IMR-90 (cell line): ENCODE measurements around the gene LDLRAD3. TPM values are rescaled to one million over a fixed set of nuclear protein-coding genes. Genes with fewer than 3 reads are reported as not detected.

Experiments
- ATAC-seq: fragments of 200-7000 bp; cut with Tn5 transposase; 2 replicates; pipeline ENCODE4 v1.9.1; 2020; ENCODE audit warnings: low read depth, mild to moderate bottlenecking, moderate library complexity
- BruUV-seq: library from RNA; stranded (reverse); fragments of 400-500 nt; replicated peaks from 2 replicates; lab custom pipeline; 2021; lab: Mats Ljungman, UMichigan
- CTCF ChIA-PET: fragments of 300-600 bp; formaldehyde crosslinking; extraction: SDS; loops from one replicate; lab custom pipeline; 2021; ENCODE audit warnings: antibody characterized with exemption; lab: Yijun Ruan, JAX
- POLR2A ChIA-PET: fragments of 300-600 bp; sonication (Branson Sonifier 250); formaldehyde crosslinking; loops from one replicate; lab custom pipeline; 2022; ENCODE audit warnings: antibody characterized with exemption; ENCODE audit not compliant: unreplicated experiment; lab: Charles Lee
- DNase-seq: peaks from one replicate; pipeline ENCODE4 v3.0.0; 2013
- H2AFZ ChIP-seq: replicated peaks from 2 replicates; pipeline ENCODE3; 2013; ENCODE audit warnings: low read length, mild to moderate bottlenecking; ENCODE audit not compliant: poor library complexity
- H2AK5ac ChIP-seq: 2 replicates; pipeline ENCODE4 v1.6.1; 2013; ENCODE audit warnings: low read depth, low read length, inconsistent platforms
- H2AK9ac ChIP-seq: replicated peaks from 2 replicates; pipeline ENCODE3; 2013; ENCODE audit warnings: mild to moderate bottlenecking, low read depth, low read length, moderate library complexity; ENCODE audit not compliant: poor library complexity
- H2BK120ac ChIP-seq: 2 replicates; pipeline ENCODE4 v1.6.1; 2013; ENCODE audit warnings: low read depth, low read length, inconsistent platforms
- H2BK15ac ChIP-seq: 3 replicates; pipeline ENCODE4 v1.6.1; 2013; ENCODE audit warnings: low read depth, low read length, inconsistent platforms
- H2BK20ac ChIP-seq: 2 replicates; pipeline ENCODE4 v1.6.1; 2013; ENCODE audit warnings: low read depth, mild to moderate bottlenecking, inconsistent platforms, low read length, moderate library complexity
- H2BK5ac ChIP-seq: 2 replicates; pipeline ENCODE4 v1.6.1; 2013; ENCODE audit warnings: mild to moderate bottlenecking, low read depth, low read length, inconsistent platforms; ENCODE audit not compliant: poor library complexity, severe bottlenecking
- H3K14ac ChIP-seq: replicated peaks from 2 replicates; pipeline ENCODE4 v1.6.1; 2013; ENCODE audit warnings: low read depth, low read length, inconsistent platforms
- H3K18ac ChIP-seq: 2 replicates; pipeline ENCODE4 v1.6.1; 2013; ENCODE audit warnings: low read depth, low read length, control low read depth
- H3K23ac ChIP-seq: 2 replicates; pipeline ENCODE4 v1.6.1; 2013; ENCODE audit warnings: low read depth, low read length, inconsistent platforms
- H3K27ac ChIP-seq: 2 replicates; pipeline ENCODE4 v1.5.1; 2013; ENCODE audit warnings: mild to moderate bottlenecking, control low read depth, low read length; ENCODE audit not compliant: insufficient read depth
- H3K27me3 ChIP-seq: 2 replicates; pipeline ENCODE4 v1.6.1; 2013; ENCODE audit warnings: low read length; ENCODE audit not compliant: control insufficient read depth, insufficient read depth
- H3K36me3 ChIP-seq: 2 replicates; pipeline ENCODE4 v1.6.1; 2013; ENCODE audit warnings: low read length, mixed read lengths; ENCODE audit not compliant: control insufficient read depth, insufficient read depth
- H3K4ac ChIP-seq: 2 replicates; pipeline ENCODE4 v1.6.1; 2013; ENCODE audit warnings: low read depth, low read length, inconsistent platforms
- H3K4me1 ChIP-seq: 2 replicates; pipeline ENCODE4 v1.6.1; 2013; ENCODE audit warnings: low read length, mixed read lengths; ENCODE audit not compliant: control insufficient read depth, insufficient read depth
- H3K4me2 ChIP-seq: 2 replicates; pipeline ENCODE4 v1.6.1; 2013; ENCODE audit warnings: low read depth, mild to moderate bottlenecking, control low read depth, low read length, moderate library complexity
- H3K4me3 ChIP-seq: 2 replicates; pipeline ENCODE4 v1.5.1; 2013; ENCODE audit warnings: low read depth, mild to moderate bottlenecking, control low read depth, low read length, moderate library complexity; ENCODE audit not compliant: insufficient read depth
- H3K56ac ChIP-seq: 2 replicates; pipeline ENCODE4 v1.6.1; 2013; ENCODE audit warnings: low read length, inconsistent platforms; ENCODE audit not compliant: insufficient read depth; ENCODE audit errors: extremely low read depth
- H3K79me1 ChIP-seq, 2 experiments: 2 replicates each; pipeline ENCODE4 v1.6.1; 2013; ENCODE audit warnings: low read length in 2 of 2, inconsistent platforms in 1 of 2, low read depth in 1 of 2
- H3K9ac ChIP-seq: 2 replicates; pipeline ENCODE4 v1.6.1; 2013; ENCODE audit warnings: low read depth, low read length, control low read depth
- H3K9me1 ChIP-seq: 2 replicates; pipeline ENCODE4 v1.6.1; 2013; ENCODE audit warnings: low read length, inconsistent platforms; ENCODE audit not compliant: insufficient read depth
- H3K9me3 ChIP-seq: 2 replicates; pipeline ENCODE4 v1.6.1; 2013; ENCODE audit warnings: low read length; ENCODE audit not compliant: control insufficient read depth, insufficient read depth
- H4K20me1 ChIP-seq: 2 replicates; pipeline ENCODE4 v1.6.1; 2013; ENCODE audit warnings: low read length, inconsistent platforms; ENCODE audit not compliant: insufficient read depth
- H4K5ac ChIP-seq: 2 replicates; pipeline ENCODE4 v1.6.1; 2013; ENCODE audit warnings: mild to moderate bottlenecking, low read depth, low read length, control low read depth
- H4K8ac ChIP-seq, 2 experiments: 2 replicates each; pipeline ENCODE4 v1.6.1; 2013; ENCODE audit warnings: low read depth in 2 of 2, low read length in 2 of 2, control low read depth in 1 of 2, inconsistent platforms in 1 of 2
- H4K91ac ChIP-seq: 2 replicates; pipeline ENCODE4 v1.6.1; 2013; ENCODE audit warnings: low read depth, low read length, inconsistent platforms; ENCODE audit not compliant: insufficient read depth
- BHLHE40 ChIP-seq: fragments of 150-350 bp; IDR thresholded peaks from 2 replicates; pipeline ENCODE4 v1.6.1; 2016; ENCODE audit warnings: mild to moderate bottlenecking, low read depth, low read length
- CEBPB ChIP-seq: IDR thresholded peaks from 2 replicates; pipeline ENCODE4 v1.6.1; 2012; ENCODE audit warnings: low read depth, low read length, improper control_type of control experiment
- CHD1 ChIP-seq: IDR thresholded peaks from 2 replicates; pipeline ENCODE4 v1.6.1; 2012; ENCODE audit warnings: low read depth, low read length, improper control_type of control experiment
- CTCF ChIP-seq: conservative IDR thresholded peaks from 2 replicates; pipeline ENCODE4 v1.5.1; 2012; ENCODE audit warnings: mild to moderate bottlenecking, low read depth, low read length, improper control_type of control experiment
- ELK1 ChIP-seq: fragments of 150-350 bp; IDR thresholded peaks from 2 replicates; pipeline ENCODE4 v1.6.1; 2016; ENCODE audit warnings: low read depth, mild to moderate bottlenecking, low read length, moderate library complexity, borderline replicate concordance
- FOS ChIP-seq: fragments of 150-350 bp; IDR thresholded peaks from 2 replicates; pipeline ENCODE4 v1.6.1; 2016; ENCODE audit warnings: low read depth, low read length
- MAFK ChIP-seq: IDR thresholded peaks from 2 replicates; pipeline ENCODE4 v1.6.1; 2012; ENCODE audit warnings: low read depth, low read length, improper control_type of control experiment
- MAZ ChIP-seq: IDR thresholded peaks from 2 replicates; pipeline ENCODE4 v1.6.1; 2012; ENCODE audit warnings: low read depth, mild to moderate bottlenecking, low read length, improper control_type of control experiment, moderate library complexity, borderline replicate concordance
- MXI1 ChIP-seq: IDR thresholded peaks from 2 replicates; pipeline ENCODE4 v1.6.1; 2012; ENCODE audit warnings: low read depth, mild to moderate bottlenecking, low read length, moderate library complexity, borderline replicate concordance
- POLR2A ChIP-seq: IDR thresholded peaks from 2 replicates; pipeline ENCODE4 v1.6.1; 2012; ENCODE audit warnings: mild to moderate bottlenecking, low read depth, low read length
- RAD21 ChIP-seq: IDR thresholded peaks from 2 replicates; pipeline ENCODE4 v1.6.1; 2012; ENCODE audit warnings: low read length, improper control_type of control experiment
- RCOR1 ChIP-seq: IDR thresholded peaks from 2 replicates; pipeline ENCODE4 v1.6.1; 2012; ENCODE audit warnings: mild to moderate bottlenecking, low read length, improper control_type of control experiment; ENCODE audit not compliant: insufficient replicate concordance
- RFX5 ChIP-seq: IDR thresholded peaks from 2 replicates; pipeline ENCODE4 v1.8.0; 2012; ENCODE audit warnings: low read depth, mild to moderate bottlenecking, low read length, moderate library complexity
- USF2 ChIP-seq: fragments of 150-350 bp; IDR thresholded peaks from 2 replicates; pipeline ENCODE4 v1.6.1; 2017; ENCODE audit warnings: mild to moderate bottlenecking, antibody characterized with exemption, low read length, low read depth
- WGBS, 2 experiments: methylation state at CpG; one replicate each; pipeline versions ENCODE4 v1.1.5 to v1.1.7; 2013; ENCODE audit warnings: missing lambda C conversion rate in 2 of 2; ENCODE audit not compliant: insufficient read length in 1 of 2; ENCODE audit errors: extremely low coverage in 2 of 2; 5-methylcytosine and 5-hydroxymethylcytosine counted together
- dilution Hi-C: fragments of 300-500 bp; cut with HindIII; formaldehyde crosslinking; loops from one replicate; pipeline ENCODE4 v1.14.3; 2018; ENCODE audit warnings: low sequenced_read_pairs; ENCODE audit not compliant: unreplicated experiment
- in situ Hi-C: fragments of 300-500 bp; cut with MboI; formaldehyde crosslinking; loops from 3 replicates; pipeline ENCODE4 v1.14.3; 2019; ENCODE audit warnings: low sequenced_read_pairs, inconsistent platforms, mixed read lengths
- intact Hi-C: fragments of 100-400 bp; cut with micrococcal nuclease; formaldehyde crosslinking; loops from 2 replicates; pipeline ENCODE4 v1.10.0; 2022
- polyA plus RNA-seq, 3 experiments: library from polyadenylated mRNA; depleted of rRNA; stranded (reverse); fragments of >200 nt; gene quantifications; 2 replicates each; pipeline ENCODE4 v1.2.3, GENCODE V29; 2012; ENCODE audit warnings: low replicate concordance in 1 of 3
- total RNA-seq: library from RNA; depleted of rRNA; stranded (reverse); fragments of >200 nt; gene quantifications from 2 replicates; pipeline ENCODE4 v1.2.3, GENCODE V29; 2012

The LDLRAD3 gene
- total and polyA plus RNA-seq, 2 of the 4 experiments (the other 2 are of a cell fraction): 2.7 to 6.4 TPM

- Histone ChIP-seq H3K9me1 (no peaks in the 10 kb centered on the region; the same call in 1 of the 2 replicates), H3K36me3 (no peaks in the 10 kb centered on the region), H3K27ac (no peak overlapping the region), H4K8ac (no peak overlapping the region), H3K4me2 (no peak overlapping the region), H3K4me1 (peaks cover 4% of the 10 kb centered on the region; the same call in 1 of the 2 replicates), H3K18ac (no peak overlapping the region), H4K5ac (no peak overlapping the region), H2BK20ac (no peak overlapping the region), H3K27me3 (no peaks in the 10 kb centered on the region), H4K20me1 (0 out of 2 replicates have a peak, but pooled peaks cover 3% of the 10 kb centered on the region), H3K4ac (no peak overlapping the region), H2BK120ac (no peak overlapping the region), H2AK9ac (no peak overlapping the region), H3K14ac (no peak overlapping the region), H2BK5ac (no peak overlapping the region), H2AK5ac (no peak overlapping the region), H2BK15ac (no peak overlapping the region), H3K79me1 (peaks cover 18 to 44% of the 10 kb centered on the region in 2 experiments), H4K91ac (no peak overlapping the region), H3K23ac (no peak overlapping the region), H3K4me3 (no peak overlapping the region), H3K9ac (no peak overlapping the region), H2AFZ (no peak overlapping the region), H3K56ac (no peak overlapping the region), H3K9me3 (no peaks in the 10 kb centered on the region)
- POLR2A ChIA-PET: no interaction called here
- no TSS peak for BruUV-seq
- CTCF ChIA-PET: no interaction called here
- in situ Hi-C loops (loop anchor here (10.0 kb wide), 1 partner anchor 306 kb away; no protein-coding TSS in a partner anchor), intact Hi-C loops (loop anchor here (10.0 kb wide), 1 partner anchor 316 kb away; no protein-coding TSS in a partner anchor), dilution Hi-C loops (no loop called here)
- TF ChIP-seq CEBPB (no peak), ELK1 (no peak), MAZ (no peak), BHLHE40 (no peak), CHD1 (no peak), FOS (no peak), POLR2A (no peak), MXI1 (no peak), CTCF (no peak), USF2 (no peak), RAD21 (no peak), RCOR1 (no peak), RFX5 (no peak), MAFK (no peak)
- no peak for ATAC-seq
- no peak for DNase-seq
- WGBS, 2 experiments: no CpG with 5 or more reads among the region's 3 CpGs
Observed at GRCh38 chr11:35949242-35949641, 5.4 kb downstream of the LDLRAD3 start.
